ENCODE results near the gene STAT3. TPM values are rescaled to one million over a fixed set of nuclear protein-coding genes. Genes with fewer than 3 reads are reported as not detected.

The STAT3 gene
- polyA plus RNA-seq, 1 of the 3 experiments (the other 2 are of a cell fraction): 35.7 TPM

DNA sequence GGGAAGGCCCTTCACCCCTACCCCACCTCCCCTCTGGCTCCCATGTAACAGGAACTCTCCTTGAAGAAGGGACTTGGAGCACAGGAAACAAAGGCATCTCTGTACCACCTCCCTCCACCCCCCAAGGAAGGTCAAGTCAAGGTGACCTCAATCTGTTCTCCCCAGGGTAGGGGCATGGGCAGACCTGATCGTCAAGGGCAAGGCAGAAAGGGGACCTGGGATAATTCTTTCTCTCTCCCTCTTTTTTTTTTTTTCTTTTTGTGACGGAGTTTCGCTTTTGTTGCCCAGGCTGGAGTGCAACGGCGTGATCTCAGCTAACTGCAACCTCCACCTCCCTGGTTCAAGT lies 104.2 kb downstream of the STAT3 start (continued):
- TF ChIP-seq TEAD4 (IDR thresholded peaks at IDR 0.05; ENCODE audit: borderline replicate concordance, insufficient read depth) (no peak), GABPA (IDR thresholded peaks at IDR 0.05; ENCODE audit: low read depth) (no peak), POLR2AphosphoS5 (IDR thresholded peaks at IDR 0.05; ENCODE audit: low read depth, low read length) (no peak), PBX3 (IDR thresholded peaks at IDR 0.05) (no peak), FOXJ3 (CRISPR knock-in tag; IDR thresholded peaks at IDR 0.05) (no peak), JUND (IDR thresholded peaks at IDR 0.05) (no peak)

GRCh38 chr17:42283241-42284023 lies 104.8 kb downstream of the STAT3 start:
- POLR2A ChIA-PET: no interaction called here
- no peaks in the 10 kb centered on the region for H3F3A ChIP-seq (replicated peaks; ENCODE audit: insufficient read depth)
- H3K27me3 ChIP-seq (ENCODE audit: insufficient read depth): no peaks in the 10 kb centered on the region
- no peaks in the 10 kb centered on the region for H3K9me3 ChIP-seq
- WGBS (ENCODE audit: low lambda C conversion rate): 97% methylated on average over 4 of the region's 7 CpGs
- no peak overlapping the region for H3K4me2 ChIP-seq
- no peak overlapping the region for H3K4me3 ChIP-seq (ENCODE audit: low read depth in 2 of 2, low read length in 1 of 2)
- peak; percentile 48 for DNase-seq
- TF ChIP-seq, protein P1, sequence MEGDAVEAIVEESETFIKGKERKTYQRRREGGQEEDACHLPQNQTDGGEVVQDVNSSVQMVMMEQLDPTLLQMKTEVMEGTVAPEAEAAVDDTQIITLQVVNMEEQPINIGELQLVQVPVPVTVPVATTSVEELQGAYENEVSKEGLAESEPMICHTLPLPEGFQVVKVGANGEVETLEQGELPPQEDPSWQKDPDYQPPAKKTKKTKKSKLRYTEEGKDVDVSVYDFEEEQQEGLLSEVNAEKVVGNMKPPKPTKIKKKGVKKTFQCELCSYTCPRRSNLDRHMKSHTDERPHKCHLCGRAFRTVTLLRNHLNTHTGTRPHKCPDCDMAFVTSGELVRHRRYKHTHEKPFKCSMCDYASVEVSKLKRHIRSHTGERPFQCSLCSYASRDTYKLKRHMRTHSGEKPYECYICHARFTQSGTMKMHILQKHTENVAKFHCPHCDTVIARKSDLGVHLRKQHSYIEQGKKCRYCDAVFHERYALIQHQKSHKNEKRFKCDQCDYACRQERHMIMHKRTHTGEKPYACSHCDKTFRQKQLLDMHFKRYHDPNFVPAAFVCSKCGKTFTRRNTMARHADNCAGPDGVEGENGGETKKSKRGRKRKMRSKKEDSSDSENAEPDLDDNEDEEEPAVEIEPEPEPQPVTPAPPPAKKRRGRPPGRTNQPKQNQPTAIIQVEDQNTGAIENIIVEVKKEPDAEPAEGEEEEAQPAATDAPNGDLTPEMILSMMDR (IDR thresholded peaks at IDR 0.05): no peak
- TF ChIP-seq TEAD4 (IDR thresholded peaks at IDR 0.05; ENCODE audit: borderline replicate concordance, insufficient read depth): no peak
- TF ChIP-seq RAD21 (IDR thresholded peaks at IDR 0.05; ENCODE audit: low read length): no peak
- no peak for TF ChIP-seq IRF3 (IDR thresholded peaks at IDR 0.05; ENCODE audit: low read depth, low read length)
- no peak for TF ChIP-seq PBX3 (IDR thresholded peaks at IDR 0.05)
- TF ChIP-seq SMC3 (IDR thresholded peaks at IDR 0.05; ENCODE audit: low read depth, low read length): no peak
- no peak for TF ChIP-seq RCOR1 (IDR thresholded peaks at IDR 0.05; ENCODE audit: low read length)
- no peak for TF ChIP-seq FOXM1 (IDR thresholded peaks at IDR 0.05; ENCODE audit: low read depth)
- TF ChIP-seq RXRA (IDR thresholded peaks at IDR 0.05; ENCODE audit: borderline replicate concordance, low read depth): no peak
- no peak for TF ChIP-seq TAF1 (IDR thresholded peaks at IDR 0.05; ENCODE audit: borderline replicate concordance, low read depth, low read length)
- H3K4me1 ChIP-seq (ENCODE audit: control insufficient read depth in 1 of 2, insufficient read depth in 2 of 2, low read depth in 1 of 2, low read length in 1 of 2): peaks cover 0 to 18% of the 10 kb centered on the region in 2 experiments; a peak in 1 of 4 replicates
- no peaks in the 10 kb centered on the region for H3K36me3 ChIP-seq (replicated peaks in 1 of 2; ENCODE audit: control insufficient read depth in 1 of 2, insufficient read depth in 2 of 2, low read length in 1 of 2)
- no peak overlapping the region for H2AFZ ChIP-seq (ENCODE audit: low read depth)
- H4K20me1 ChIP-seq (ENCODE audit: insufficient read depth): no peaks in the 10 kb centered on the region
- no peak overlapping the region for H3K9ac ChIP-seq
- no peaks in the 10 kb centered on the region for H3K9me2 ChIP-seq
- H3K27ac ChIP-seq (ENCODE audit: low read depth in 2 of 2, low read length in 1 of 2): no peak overlapping the region; a peak in 1 of 4 replicates
- CTCF ChIA-PET: interaction anchor here (0.7 to 1.8 kb wide), 4 partner anchors 26 to 61 kb away, joined by 3 to 6 read pairs (median 4); no protein-coding TSS in a partner anchor
- no peaks in the 10 kb centered on the region for H3K79me2 ChIP-seq (ENCODE audit: insufficient read depth)
